Pancreas (tissue), 10 donors: Measurements from ENCODE around the gene DNER. TPM values are rescaled to one million over a fixed set of nuclear protein-coding genes. Genes with fewer than 3 reads are reported as not detected.
"Not testable (repeated sequence)": the region's sequence is repeated elsewhere in the genome, so short reads cannot be mapped to it uniquely, and the experiment has no call there.

Experiments used
- ATAC-seq, 4 donors: fragments of 200-7000 bp; cut with Tn5 transposase; one replicate each; pipeline versions ENCODE4 v1.8.0 to v1.9.1; 2020; ENCODE audit warnings: mild to moderate bottlenecking in 4 of 4, moderate library complexity in 4 of 4
- DNase-seq, 6 donors: peaks; one replicate each; pipeline ENCODE4 v3.0.0-alpha.2; 2020
- FAIRE-seq: peaks from 2 replicates; lab custom pipeline; 2012; peaks lifted over from hg19 to GRCh38; lab: Jason Lieb, UNC
- H3K27ac ChIP-seq, 4 donors: fragments of 200-600 bp; sonication (generic); 1 replicate in 3 of 4; 2 replicates in 1 of 4; pipeline versions ENCODE4 v1.5.0 to v1.8.0; 2020
- H3K27me3 ChIP-seq, 4 donors: fragments of 200-600 bp; one replicate each; pipeline ENCODE4 v1.8.0; 2021
- H3K36me3 ChIP-seq, 3 donors: fragments of 200-600 bp; sonication (generic) in 1 of 3; one replicate each; pipeline versions ENCODE4 v1.5.0 to v1.8.0; 2020 to 2021
- H3K4me1 ChIP-seq, 3 donors: fragments of 200-600 bp; one replicate each; pipeline ENCODE4 v1.8.0; 2021
- H3K4me3 ChIP-seq, 4 donors: fragments of 200-600 bp; sonication (generic) in 2 of 4; one replicate each; pipeline versions ENCODE4 v1.5.0 to v1.8.0; 2020 to 2021
- H3K9me3 ChIP-seq, 4 donors: fragments of 200-600 bp; one replicate each; pipeline ENCODE4 v1.8.0; 2021
- CTCF ChIP-seq, 4 donors: fragments of 200-600 bp; sonication (generic) in 3 of 4; IDR thresholded peaks; one replicate each; pipeline versions ENCODE4 v1.5.0 to v1.8.0; 2021; ENCODE audit warnings: antibody characterized with exemption in 4 of 4
- WGBS, 2 donors: extraction: QIAGEN DNeasy Blood & Tissue Kit; methylation state at CpG; one replicate each; pipeline ENCODE4 v1.1.7; 2013; 5-methylcytosine and 5-hydroxymethylcytosine counted together
- intact Hi-C, 3 donors: fragments of 100-400 bp; cut with DNase I; formaldehyde crosslinking; loops; one replicate each; pipeline versions ENCODE4 v1.11.1 to v1.14.2; 2022
- polyA plus RNA-seq, 2 donors: library from polyadenylated mRNA; stranded (reverse); fragments of 200-250 nt; gene quantifications; one replicate each; pipeline ENCODE4 v1.2.3, GENCODE V29; 2013
- total RNA-seq, 6 donors: library from RNA; stranded (reverse); fragmentation: NEBNext Ultra II Directional in 4 of 6; extraction: Animal tissue kit (Norgen Biotek cat#: 25700) in 4 of 6; gene quantifications; one replicate each; pipeline versions ENCODE4 v1.2.1 to v1.2.4, GENCODE V29; 2021 to 2023
- donor health status: healthy with polysubstance abuse.
- donor health status: DM: no; HTN: no; CAD: no; lungs with moderate emphysema.
- donor health status: DM: no; HTN: no; CAD: no.
- donor health status: control.
- donor health status: control.
- donor health status: Bipolar disorder and iron deficiency.
- donor health status: DM: yes; HTN: yes; CAD: no.
- donor health status: DM: no; HTN: no; CAD: no.
- donor health status: DM: no; HTN: no; CAD: no.
- donor health status: DM: yes; HTN: yes; CAD: no.

The DNER gene
- total RNA-seq, result under 1 TPM; 0.25 to 0.70 (median 0.35) TPM
- 1 to 10 TPM in 1 of 2 donors, under 1 TPM in 1; 0.72 to 2.3 TPM for polyA plus RNA-seq

GRCh38 chr2:229714080-229714735 is at the start of gene DNER:
Gene DNER (minus strand): TSS chr2:229714555. CDS start chr2:229714423, 132 bp downstream.
- FAIRE-seq (no peak), ATAC-seq (peak; percentile 84 to 89 (median 84)), DNase-seq (peak; percentile 20 to 81 (median 54))
- Histone ChIP-seq H3K27ac (no peak within 1 kb of the TSS), H3K4me3 (peak within 1 kb of the TSS; percentile 16 to 55 (median 34)), H3K4me1 (peaks cover 3 to 7% (median 4%) of the 10 kb centered on the region in 3 donors), H3K27me3 (peaks cover 0 to 53% (median 9%) of the 10 kb centered on the region in 4 donors), H3K9me3 (no peaks in the 10 kb centered on the region), H3K36me3 (no peaks in the 10 kb centered on the region)
- intact Hi-C loops, result no loop called here
- TF ChIP-seq CTCF (IDR thresholded peaks at IDR 0.05), result no peak
- WGBS, 2 donors, result 1% methylated on average over 47 to 84 of the region's 84 CpGs

GRCh38 chr2:229761663-229762062 is 47.3 kb upstream of the DNER start:
- TF ChIP-seq CTCF (IDR thresholded peaks at IDR 0.05), result no peak
- intact Hi-C loops, result no loop called here
- Histone ChIP-seq H3K9me3 (no peaks in the 10 kb centered on the region), H3K36me3 (peaks cover 0 to 6% (median 0%) of the 10 kb centered on the region in 3 donors), H3K27ac (no peak overlapping the region), H3K4me1 (no peaks in the 10 kb centered on the region), H3K4me3 (no peak overlapping the region), H3K27me3 (no peaks in the 10 kb centered on the region)
- no peak for FAIRE-seq
- no peak for DNase-seq
- 45 to 56% methylated on average over 1 of the region's 1 CpG for WGBS, 2 donors
- no peak for ATAC-seq

GRCh38 chr2:229757462-229757861 is 43.1 kb upstream of the DNER start:
- H3K27ac ChIP-seq, H3K9me3 ChIP-seq, ATAC-seq, H3K4me1 ChIP-seq, intact Hi-C loops, DNase-seq, FAIRE-seq, H3K27me3 ChIP-seq, H3K36me3 ChIP-seq, H3K4me3 ChIP-seq: not testable (repeated sequence)
- 97 to 98% methylated on average over 10 of the region's 10 CpGs for WGBS, 2 donors

GRCh38 chr2:229752970-229753729 is 38.8 kb upstream of the DNER start:
- intact Hi-C loops, result no loop called here
- ATAC-seq (no peak), FAIRE-seq (no peak), DNase-seq (no peak)
- 56 to 60% methylated on average over 11 of the region's 11 CpGs for WGBS, 2 donors
- H3K4me1 ChIP-seq, result no peaks in the 10 kb centered on the region
- no peak overlapping the region for H3K4me3 ChIP-seq
- H3K36me3 ChIP-seq, result no peaks in the 10 kb centered on the region
- no peaks in the 10 kb centered on the region for H3K9me3 ChIP-seq
- no peaks in the 10 kb centered on the region for H3K27me3 ChIP-seq
- TF ChIP-seq CTCF (IDR thresholded peaks at IDR 0.05), result no peak
- no peak overlapping the region for H3K27ac ChIP-seq

- 84 to 91% methylated on average over 6 of the region's 6 CpGs for WGBS, 2 donors
- no peak overlapping the region for H3K4me3 ChIP-seq
- intact Hi-C loops, result no loop called here
Observed at GRCh38 chr2:229749779-229750178, 35.4 kb upstream of the DNER start.

More at GRCh38 chr2:229749779-229750178, 35.4 kb upstream of the DNER start:
- no peak for FAIRE-seq
- Histone ChIP-seq H3K36me3 (no peaks in the 10 kb centered on the region), H3K27ac (no peak overlapping the region), H3K4me1 (no peaks in the 10 kb centered on the region), H3K27me3 (no peaks in the 10 kb centered on the region), H3K9me3 (no peaks in the 10 kb centered on the region)
- TF ChIP-seq CTCF (IDR thresholded peaks at IDR 0.05), result no peak
- ATAC-seq, result no peak
- DNase-seq, result no peak
